ENCODE measurements around the gene SSU72.
A peak's percentile ranks its signal among the peaks of the same experiment; 100 is the strongest.
"Not testable (repeated sequence)": the region's sequence is repeated elsewhere in the genome, so short reads cannot be mapped to it uniquely, and the experiment has no call there.

SSU72 gene

GRCh38 chr1:1594602-1595260 lies 20.1 kb upstream of the SSU72 start:
- no peak for DNase-seq

- no peak for DNase-seq
Observed at GRCh38 chr1:1593834-1594601, 19.4 kb upstream of the SSU72 start.

- DNase-seq = no peak
Observed at GRCh38 chr1:1591452-1591851, 16.8 kb upstream of the SSU72 start.

GRCh38 chr1:1583347-1584010 lies 8.8 kb upstream of the SSU72 start:
- DNase-seq = no peak

- no peak for DNase-seq
Observed at GRCh38 chr1:1582585-1583346, 8.1 kb upstream of the SSU72 start.

GRCh38 chr1:1578371-1578940 lies 3.8 kb upstream of the SSU72 start:
- DNase-seq = no peak

GRCh38 chr1:1577367-1578011 lies 2.8 kb upstream of the SSU72 start:
- no peak for DNase-seq

- peak; percentile 67 to 69 for DNase-seq
Observed at GRCh38 chr1:1573843-1574720, 581 bp downstream of the SSU72 start.

- DNase-seq = no peak
Observed at GRCh38 chr1:1569341-1569740, 5.3 kb downstream of the SSU72 start.

- DNase-seq = no peak
Observed at GRCh38 chr1:1567891-1568291, 6.8 kb downstream of the SSU72 start.

- DNase-seq = no peak
Observed at GRCh38 chr1:1567152-1567875, 7.3 kb downstream of the SSU72 start.

GRCh38 chr1:1565340-1565739 lies 9.3 kb downstream of the SSU72 start:
- DNase-seq = no peak

- no peak for DNase-seq
Observed at GRCh38 chr1:1564268-1564667, 10.4 kb downstream of the SSU72 start.

GRCh38 chr1:1563688-1564087 lies 11.0 kb downstream of the SSU72 start:
- no peak for DNase-seq

GRCh38 chr1:1562556-1563195 lies 12.0 kb downstream of the SSU72 start:
- DNase-seq = no peak

GRCh38 chr1:1561801-1562470 lies 12.7 kb downstream of the SSU72 start:
- DNase-seq = no peak

GRCh38 chr1:1560178-1560577 lies 14.5 kb downstream of the SSU72 start:
- DNase-seq = no peak

- no peak for DNase-seq
Observed at GRCh38 chr1:1559066-1559465, 15.6 kb downstream of the SSU72 start.

- DNase-seq = no peak
Observed at GRCh38 chr1:1558591-1558990, 16.1 kb downstream of the SSU72 start.

GRCh38 chr1:1557688-1558087 lies 17.0 kb downstream of the SSU72 start:
- not testable (repeated sequence) for DNase-seq
